HTERT RPE-1 (cell line): Measurements from ENCODE around the gene RAD18.

Experiments
- in situ Hi-C: fragments of 300-500 bp; cut with MboI; formaldehyde crosslinking; loops from 4 replicates; pipeline ENCODE4 v1.14.3; 2020; ENCODE audit warnings: low sequenced_read_pairs

RAD18 gene

GRCh38 chr3:8869613-8870012 lies 93.7 kb downstream of the RAD18 start:
- in situ Hi-C loops, result no loop called here

GRCh38 chr3:8868996-8869395 lies 94.3 kb downstream of the RAD18 start:
- in situ Hi-C loops, result no loop called here

DNA sequence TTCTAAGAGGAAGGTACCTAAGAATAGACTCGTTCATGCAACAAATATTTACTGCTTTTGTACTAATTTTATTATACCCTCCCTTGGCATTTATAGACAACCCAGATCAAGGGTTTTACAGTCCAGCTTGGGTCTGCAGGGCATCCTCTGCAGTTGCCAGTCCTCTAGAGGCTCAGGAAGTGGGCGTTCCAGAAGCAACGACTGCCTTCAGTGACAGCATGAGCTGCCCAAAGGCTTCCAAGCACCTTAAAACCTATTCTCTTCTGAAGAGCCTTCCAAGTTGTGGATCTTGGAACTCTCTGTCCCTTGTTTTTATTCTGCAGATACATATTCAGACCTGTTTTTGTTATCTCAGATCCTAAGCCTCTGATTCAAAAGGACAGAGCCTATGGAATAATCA lies 95.6 kb downstream of the RAD18 start:
- in situ Hi-C loops, result no loop called here

GRCh38 chr3:8865697-8866096 lies 97.6 kb downstream of the RAD18 start:
- in situ Hi-C loops, result no loop called here

GRCh38 chr3:8864402-8865350 lies 98.6 kb downstream of the RAD18 start:
- in situ Hi-C loops, result no loop called here

GRCh38 chr3:8863891-8864290 lies 99.4 kb downstream of the RAD18 start:
- in situ Hi-C loops, result no loop called here

- in situ Hi-C loops, result no loop called here
Observed at GRCh38 chr3:8857720-8858367, 105.4 kb downstream of the RAD18 start.

DNA sequence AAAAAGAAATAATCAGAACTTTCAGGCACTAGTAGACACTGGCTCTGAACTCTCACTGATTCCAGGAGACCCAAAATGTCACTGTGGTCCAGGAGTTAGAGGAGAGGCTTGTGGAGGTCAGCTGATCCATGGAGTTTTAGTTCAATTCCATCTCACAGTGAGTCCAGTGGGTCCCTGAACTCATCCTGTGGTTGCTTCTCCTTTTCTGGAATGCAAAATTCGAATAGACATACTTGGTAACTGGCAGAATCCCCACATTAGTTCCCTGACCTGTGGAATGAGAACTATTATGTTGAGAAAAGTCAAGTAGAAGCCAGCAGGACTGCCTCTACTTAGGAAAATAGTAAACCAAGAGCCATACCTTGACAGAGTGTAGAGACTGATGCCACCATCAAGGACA lies 106.6 kb downstream of the RAD18 start:
- in situ Hi-C loops, result no loop called here

DNA sequence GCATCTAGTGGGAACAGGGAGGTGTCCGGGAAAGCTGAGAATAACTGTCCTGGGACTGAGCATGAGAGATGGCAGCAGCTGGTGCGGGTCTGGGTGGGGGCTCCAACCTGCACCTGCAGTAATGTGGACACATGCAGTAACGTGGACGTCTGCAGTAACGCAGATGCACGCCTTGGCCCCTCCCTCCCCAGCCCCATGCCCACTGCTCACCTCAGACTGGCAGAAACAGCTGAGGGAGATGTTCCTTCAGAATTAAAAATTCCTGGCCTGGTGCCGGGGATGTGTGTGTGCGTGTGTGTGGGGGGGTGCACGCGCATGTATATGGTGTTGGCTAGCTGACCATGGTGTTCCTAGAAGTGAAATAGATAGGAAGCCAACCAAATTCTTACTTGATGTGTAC lies 107.2 kb downstream of the RAD18 start:
- in situ Hi-C loops, result no loop called here

- in situ Hi-C loops, result no loop called here
Observed at GRCh38 chr3:8854656-8855055, 108.6 kb downstream of the RAD18 start.

DNA sequence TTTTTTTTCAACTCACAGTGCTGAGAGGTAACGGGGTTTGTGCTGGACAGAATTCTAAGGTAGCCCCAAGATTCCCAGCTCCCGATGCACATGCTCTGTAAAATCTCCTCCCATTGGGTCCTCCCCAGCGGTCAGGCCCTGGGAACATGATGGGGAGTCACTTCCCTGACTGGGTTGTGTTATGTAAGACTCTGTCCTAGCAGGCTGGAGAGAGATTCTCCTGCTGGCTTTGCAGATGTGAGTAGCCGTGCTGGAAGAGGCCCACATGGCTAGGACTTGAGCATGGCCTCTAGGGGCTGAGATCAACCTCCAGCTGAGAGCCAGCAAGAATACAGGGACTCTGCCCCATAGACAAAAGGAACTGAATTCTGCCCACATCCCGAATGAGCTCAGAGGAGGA lies 110.2 kb downstream of the RAD18 start:
- in situ Hi-C loops, result no loop called here

- in situ Hi-C loops, result no loop called here
Observed at GRCh38 chr3:8852511-8852910, 110.8 kb downstream of the RAD18 start.

DNA sequence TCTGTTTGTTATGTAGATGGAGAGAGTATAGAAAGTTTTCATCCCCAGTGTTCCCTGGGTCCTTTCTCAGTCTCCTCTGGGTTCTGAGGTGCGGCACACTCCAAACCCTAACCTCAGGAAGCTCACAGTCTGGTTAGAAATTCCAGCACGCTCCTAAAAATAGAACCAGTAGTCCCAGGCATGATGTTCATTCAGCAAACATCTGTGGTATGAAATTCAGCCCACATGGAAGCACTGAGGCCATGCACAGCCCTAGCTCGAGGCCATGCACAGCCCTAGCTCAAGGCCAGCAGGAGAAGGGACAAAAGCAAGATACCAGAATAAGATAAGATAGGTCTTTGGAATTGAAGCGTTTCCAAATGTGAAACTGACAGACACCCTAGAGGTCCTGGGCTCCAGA lies 111.6 kb downstream of the RAD18 start:
- in situ Hi-C loops, result no loop called here

DNA sequence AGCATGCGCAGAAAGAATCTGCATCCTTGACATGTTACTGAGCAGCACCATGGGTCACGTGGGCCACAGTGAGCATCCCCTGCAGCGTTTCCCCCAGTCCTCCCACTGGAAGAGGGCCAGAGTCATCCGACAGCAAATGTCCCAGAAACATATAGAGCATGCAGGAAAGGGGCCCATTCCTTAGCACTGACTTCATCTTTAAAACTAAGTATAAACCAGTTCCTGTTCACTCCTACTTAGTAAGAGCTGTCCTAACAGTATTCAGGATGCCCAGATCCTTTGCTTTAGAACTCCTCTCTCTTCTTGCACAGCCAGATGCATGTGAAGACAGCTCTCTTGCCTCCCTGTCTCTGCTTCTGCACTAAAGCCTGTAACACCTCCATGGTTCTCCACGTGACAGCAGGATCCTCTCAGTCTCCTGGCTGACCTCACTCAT lies 114.6 kb downstream of the RAD18 start:
- in situ Hi-C loops, result no loop called here

DNA sequence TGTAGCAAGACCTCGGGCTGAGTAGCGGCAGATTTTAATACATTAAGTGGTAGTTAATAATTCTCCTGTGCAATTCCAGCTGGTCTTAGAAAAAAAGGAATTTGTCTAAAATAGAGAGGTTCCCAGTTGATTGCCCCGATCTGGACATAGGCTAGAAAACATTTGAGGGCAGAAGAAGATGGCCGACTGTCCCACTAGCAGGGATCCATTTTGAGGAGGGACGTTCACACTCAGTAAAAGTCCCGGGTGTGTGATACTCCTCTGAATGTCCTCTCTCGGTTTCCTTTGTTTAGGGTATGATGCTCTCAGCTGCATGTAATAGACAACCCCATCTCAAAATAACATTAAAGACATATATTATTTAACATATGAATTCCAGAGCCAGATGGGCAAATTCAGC lies 116.0 kb downstream of the RAD18 start:
- in situ Hi-C loops, result no loop called here

GRCh38 chr3:8846176-8846575 lies 117.1 kb downstream of the RAD18 start:
- in situ Hi-C loops, result no loop called here

GRCh38 chr3:8845641-8846040 lies 117.6 kb downstream of the RAD18 start:
- in situ Hi-C loops, result no loop called here

- in situ Hi-C loops, result no loop called here
Observed at GRCh38 chr3:8843347-8843746, 119.9 kb downstream of the RAD18 start.

DNA sequence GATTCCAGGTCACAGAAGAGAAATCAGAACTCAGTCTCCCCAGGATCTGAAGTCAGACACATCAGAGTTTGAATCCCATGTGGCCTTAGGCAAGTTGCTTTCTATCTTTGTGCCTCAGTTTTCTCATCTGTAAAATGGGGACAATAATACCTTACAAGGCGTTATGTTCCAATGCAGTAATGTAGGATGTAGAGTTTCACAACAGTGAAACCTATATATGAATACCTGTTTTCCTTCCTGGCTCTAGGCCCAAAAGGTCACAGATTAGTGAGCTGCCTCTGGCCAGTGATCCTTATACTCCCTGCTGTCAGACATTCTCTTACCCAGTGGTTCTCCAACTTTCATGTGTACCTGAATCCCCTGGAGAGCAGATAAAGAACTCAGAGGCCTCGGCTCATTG lies 121.0 kb downstream of the RAD18 start:
- in situ Hi-C loops, result no loop called here

DNA sequence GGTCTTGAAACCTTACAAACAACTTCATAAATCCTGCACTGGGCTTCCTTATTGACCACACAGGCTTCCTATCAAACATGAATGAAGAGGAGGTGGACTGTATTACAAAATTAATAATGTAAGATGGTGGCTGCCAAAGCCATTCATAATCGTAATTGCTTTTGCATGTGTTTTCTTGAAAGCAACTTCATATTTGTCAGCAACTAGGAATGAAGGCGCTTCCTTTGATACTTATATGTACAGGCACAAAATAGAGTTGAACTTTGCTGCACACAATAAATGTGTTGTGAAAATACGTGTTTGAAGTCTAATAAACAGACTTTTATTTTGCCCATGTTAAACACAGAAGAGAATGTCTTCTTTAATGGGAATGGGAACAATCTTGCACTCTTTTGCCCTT lies 121.8 kb downstream of the RAD18 start:
- in situ Hi-C loops, result no loop called here

DNA sequence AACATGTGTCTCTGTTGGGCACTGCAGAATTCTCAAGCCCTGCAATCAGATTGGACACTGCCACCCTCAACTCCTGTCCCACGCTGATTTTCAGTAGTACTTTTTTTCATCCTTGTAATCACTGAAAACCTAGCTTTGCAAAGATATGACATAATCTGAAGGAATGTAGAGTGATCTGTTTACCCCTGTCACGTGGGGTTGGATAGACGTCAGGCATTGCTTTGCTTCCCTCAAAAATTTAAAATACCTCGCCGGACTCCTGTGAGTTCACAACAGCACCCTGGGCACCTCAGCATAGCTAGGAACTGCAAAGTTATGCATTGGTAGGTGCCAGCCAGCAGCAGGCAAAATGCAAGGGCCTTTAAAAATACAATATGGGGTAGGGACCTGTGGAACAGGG lies 122.7 kb downstream of the RAD18 start:
- in situ Hi-C loops, result no loop called here

DNA sequence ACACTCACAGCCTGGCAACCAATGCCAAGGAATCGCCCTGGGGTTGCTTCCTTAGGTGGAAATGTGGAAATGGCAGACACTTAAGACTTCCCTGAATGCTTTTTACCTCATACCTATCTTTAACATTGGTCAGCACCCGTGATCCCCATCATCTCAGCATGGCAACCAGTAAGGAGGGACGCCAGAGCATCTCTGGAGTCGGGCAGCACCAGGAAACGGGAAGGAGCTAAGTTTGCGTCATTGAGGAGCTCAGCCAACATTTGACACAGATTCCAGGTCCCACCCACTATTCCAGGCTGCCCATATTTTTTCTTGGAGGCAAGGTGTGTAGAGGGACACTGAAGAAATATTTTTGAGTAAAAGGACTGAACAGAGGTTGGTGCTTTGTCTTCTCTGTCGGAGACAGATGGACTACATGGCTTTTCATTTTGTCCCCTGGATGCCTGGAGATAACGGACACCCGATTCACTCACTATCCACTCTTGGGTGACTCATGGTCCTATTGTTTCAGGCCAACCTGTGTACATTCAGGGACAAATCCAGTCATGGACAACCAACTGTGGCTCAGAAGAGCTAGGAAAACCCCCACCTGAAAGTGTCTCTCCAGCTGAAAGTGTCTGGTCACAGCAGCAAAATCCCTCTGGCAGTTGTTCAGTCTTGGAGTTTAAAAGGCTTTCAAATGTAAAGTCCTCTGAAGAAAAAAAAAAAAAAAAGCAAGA lies 123.5 kb downstream of the RAD18 start:
- in situ Hi-C loops, result no loop called here
